Measurements from ENCODE around the gene TOMM70.
A peak's percentile ranks its signal among the peaks of the same experiment; 100 is the strongest.
"Not testable (repeated sequence)": the region's sequence is repeated elsewhere in the genome, so short reads cannot be mapped to it uniquely, and the experiment has no call there.

The TOMM70 gene

DNA sequence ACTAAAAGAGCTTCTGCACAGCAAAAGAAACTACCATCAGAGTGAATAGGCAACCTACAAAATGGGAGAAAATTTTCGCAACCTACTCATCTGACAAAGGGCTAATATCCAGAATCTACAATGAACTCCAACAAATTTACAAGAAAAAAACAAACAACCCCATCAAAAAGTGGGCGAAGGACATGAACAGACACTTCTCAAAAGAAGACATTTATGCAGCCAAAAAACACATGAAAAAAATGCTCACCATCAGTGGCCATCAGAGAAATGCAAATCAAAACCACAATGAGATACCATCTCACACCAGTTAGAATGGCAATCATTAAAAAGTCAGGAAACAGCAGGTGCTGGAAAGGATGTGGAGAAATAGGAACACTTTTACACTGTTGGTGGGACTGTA lies 49.1 kb downstream of the TOMM70 start:
- not testable (repeated sequence) for H3K4me3 ChIP-seq (ENCODE audit: low read length); H2AK5ac ChIP-seq (ENCODE audit: low read length); DNase-seq; H3K4me1 ChIP-seq (ENCODE audit: control insufficient read depth, low read depth, low read length); H3K56ac ChIP-seq (ENCODE audit: low read length); H3K79me1 ChIP-seq (ENCODE audit: low read length); H3K27ac ChIP-seq (ENCODE audit: low read depth, low read length); H3K4ac ChIP-seq (ENCODE audit: low read depth, low read length); H3K18ac ChIP-seq (ENCODE audit: low read length); H2BK15ac ChIP-seq (replicated peaks; ENCODE audit: low read depth); H3K4me2 ChIP-seq (ENCODE audit: low read length); H3K9ac ChIP-seq (ENCODE audit: low read length); H4K8ac ChIP-seq (ENCODE audit: low read depth, low read length); H4K5ac ChIP-seq (ENCODE audit: low read length); H2BK5ac ChIP-seq (ENCODE audit: low read length); H3K27me3 ChIP-seq (ENCODE audit: insufficient read depth, low read length, poor library complexity); H3K23ac ChIP-seq (ENCODE audit: low read length); H2BK120ac ChIP-seq (ENCODE audit: low read depth, low read length); H3K79me2 ChIP-seq (ENCODE audit: control insufficient read depth, insufficient read depth, low read length); H3K36me3 ChIP-seq (ENCODE audit: control insufficient read depth, insufficient read depth, low read length)
- WGBS (ENCODE audit: extremely low coverage, insufficient coverage, low lambda C conversion rate), result no CpG with 5 or more reads among the region's 2 CpGs

DNA sequence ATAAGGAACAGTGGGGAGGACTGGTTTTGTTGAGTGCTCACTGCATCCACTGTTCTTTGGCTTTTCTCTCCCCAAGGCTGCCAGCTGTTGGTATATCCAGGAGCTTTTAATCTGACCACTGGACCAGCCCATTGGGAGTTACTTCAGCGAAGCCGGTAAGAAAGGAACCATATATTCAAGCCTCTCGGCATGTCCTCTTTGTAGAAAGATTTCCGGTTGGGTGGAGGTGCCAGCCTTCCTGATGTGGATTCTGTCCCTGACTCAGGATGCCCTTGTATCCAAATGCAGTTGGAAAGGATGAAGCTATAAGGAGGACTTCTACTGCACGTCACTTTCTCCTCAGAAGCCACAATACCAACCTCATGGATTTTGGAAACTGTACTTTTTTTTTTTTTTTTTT lies 52.2 kb downstream of the TOMM70 start:
- WGBS (ENCODE audit: extremely low coverage, insufficient coverage, low lambda C conversion rate), result no CpG with 5 or more reads among the region's 5 CpGs
- DNase-seq, result peak; percentile 69

DNA sequence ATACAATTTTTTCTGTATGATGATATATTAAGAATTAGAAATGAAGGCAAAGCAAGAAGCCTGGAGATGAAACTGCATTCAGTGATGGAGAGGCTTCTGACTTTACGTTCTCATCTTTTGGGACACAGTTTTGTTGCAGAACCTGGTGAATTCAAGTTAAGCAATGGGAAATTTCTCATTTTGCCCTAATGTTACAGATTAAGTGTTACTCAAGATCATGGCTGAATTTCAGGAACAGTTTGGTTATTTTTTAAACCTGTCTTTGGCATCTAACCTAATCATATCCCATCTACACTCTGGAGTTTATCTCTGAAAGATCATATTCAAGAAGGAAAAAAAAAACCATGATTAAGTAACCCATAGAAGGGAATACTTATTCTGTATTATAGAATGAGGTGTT lies 60.4 kb downstream of the TOMM70 start:
- H3K36me3 ChIP-seq (ENCODE audit: control insufficient read depth, insufficient read depth, low read length), result no peaks in the 10 kb centered on the region
- no peak overlapping the region for H3K18ac ChIP-seq (ENCODE audit: low read length)
- no peaks in the 10 kb centered on the region for H3K79me1 ChIP-seq (ENCODE audit: low read length)
- H2AK5ac ChIP-seq (ENCODE audit: low read length), result no peak overlapping the region
- no peak overlapping the region for H3K56ac ChIP-seq (ENCODE audit: low read length)
- no peak overlapping the region for H3K23ac ChIP-seq (ENCODE audit: low read length)
- DNase-seq, result no peak
- no peaks in the 10 kb centered on the region for H3K27me3 ChIP-seq (ENCODE audit: insufficient read depth, low read length, poor library complexity)
- H4K5ac ChIP-seq (ENCODE audit: low read length), result no peak overlapping the region
- no peaks in the 10 kb centered on the region for H3K79me2 ChIP-seq (ENCODE audit: control insufficient read depth, insufficient read depth, low read length)
- H3K4me1 ChIP-seq (ENCODE audit: control insufficient read depth, low read depth, low read length), result no peaks in the 10 kb centered on the region
- no peak overlapping the region for H3K4me3 ChIP-seq (ENCODE audit: low read length)
- no CpG with 5 or more reads among the region's 1 CpG for WGBS (ENCODE audit: extremely low coverage, insufficient coverage, low lambda C conversion rate)
- no peak overlapping the region for H2BK120ac ChIP-seq (ENCODE audit: low read depth, low read length)
- no peak overlapping the region for H2BK5ac ChIP-seq (ENCODE audit: low read length)
- H4K8ac ChIP-seq (ENCODE audit: low read depth, low read length), result no peak overlapping the region
- H3K4ac ChIP-seq (ENCODE audit: low read depth, low read length), result no peak overlapping the region
- H3K9ac ChIP-seq (ENCODE audit: low read length), result no peak overlapping the region
- H3K27ac ChIP-seq (ENCODE audit: low read depth, low read length), result no peak overlapping the region
- H3K4me2 ChIP-seq (ENCODE audit: low read length), result no peak overlapping the region
- H2BK15ac ChIP-seq (replicated peaks; ENCODE audit: low read depth), result no peak overlapping the region

More for the DNA sequence above, 52.2 kb downstream of the TOMM70 start:
- Histone ChIP-seq H3K56ac (ENCODE audit: low read length) (no peak overlapping the region), H2BK5ac (ENCODE audit: low read length) (no peak overlapping the region), H3K18ac (ENCODE audit: low read length) (no peak overlapping the region), H3K23ac (ENCODE audit: low read length) (no peak overlapping the region), H2BK15ac (replicated peaks; ENCODE audit: low read depth) (no peak overlapping the region), H3K4ac (ENCODE audit: low read depth, low read length) (no peak overlapping the region), H3K79me1 (ENCODE audit: low read length) (no peaks in the 10 kb centered on the region), H3K27ac (ENCODE audit: low read depth, low read length) (no peak overlapping the region), H3K27me3 (ENCODE audit: insufficient read depth, low read length, poor library complexity) (no peaks in the 10 kb centered on the region), H4K5ac (ENCODE audit: low read length) (no peak overlapping the region), H3K4me1 (ENCODE audit: control insufficient read depth, low read depth, low read length) (no peaks in the 10 kb centered on the region), H4K8ac (ENCODE audit: low read depth, low read length) (no peak overlapping the region), H3K4me2 (ENCODE audit: low read length) (no peak overlapping the region), H2AK5ac (ENCODE audit: low read length) (no peak overlapping the region), H3K36me3 (ENCODE audit: control insufficient read depth, insufficient read depth, low read length) (no peaks in the 10 kb centered on the region), H3K4me3 (ENCODE audit: low read length) (no peak overlapping the region), H3K9ac (ENCODE audit: low read length) (no peak overlapping the region), H3K79me2 (ENCODE audit: control insufficient read depth, insufficient read depth, low read length) (no peaks in the 10 kb centered on the region), H2BK120ac (ENCODE audit: low read depth, low read length) (no peak overlapping the region)

DNA sequence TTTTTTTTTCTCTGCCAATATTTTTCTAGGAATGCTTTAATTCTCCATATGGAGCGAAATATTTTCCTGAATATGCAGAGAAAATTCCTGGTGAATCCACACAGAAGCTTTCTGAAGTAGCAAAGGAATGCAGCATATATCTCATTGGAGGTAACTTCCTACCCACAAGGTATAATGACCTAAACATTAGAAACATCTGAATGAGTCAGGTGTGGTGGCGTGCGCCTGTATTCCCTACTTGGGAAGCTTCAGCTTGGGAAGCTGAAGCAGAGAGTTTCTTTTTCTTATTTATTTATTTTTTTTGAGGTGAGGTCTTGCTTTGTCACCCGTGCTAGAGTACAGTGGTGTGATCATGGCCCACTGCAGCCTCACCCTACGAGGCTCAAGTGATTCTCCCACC lies 61.1 kb downstream of the TOMM70 start:
- Histone ChIP-seq H3K9ac (ENCODE audit: low read length) (no peak overlapping the region), H3K27ac (ENCODE audit: low read depth, low read length) (no peak overlapping the region), H3K27me3 (ENCODE audit: insufficient read depth, low read length, poor library complexity) (no peaks in the 10 kb centered on the region), H3K18ac (ENCODE audit: low read length) (no peak overlapping the region), H2AK5ac (ENCODE audit: low read length) (no peak overlapping the region), H3K79me1 (ENCODE audit: low read length) (no peaks in the 10 kb centered on the region), H3K4me3 (ENCODE audit: low read length) (no peak overlapping the region), H3K79me2 (ENCODE audit: control insufficient read depth, insufficient read depth, low read length) (no peaks in the 10 kb centered on the region), H3K4me2 (ENCODE audit: low read length) (no peak overlapping the region), H3K36me3 (ENCODE audit: control insufficient read depth, insufficient read depth, low read length) (no peaks in the 10 kb centered on the region), H2BK120ac (ENCODE audit: low read depth, low read length) (no peak overlapping the region), H3K23ac (ENCODE audit: low read length) (no peak overlapping the region), H3K4ac (ENCODE audit: low read depth, low read length) (no peak overlapping the region), H2BK15ac (replicated peaks; ENCODE audit: low read depth) (no peak overlapping the region), H3K4me1 (ENCODE audit: control insufficient read depth, low read depth, low read length) (no peaks in the 10 kb centered on the region), H4K5ac (ENCODE audit: low read length) (no peak overlapping the region), H3K56ac (ENCODE audit: low read length) (no peak overlapping the region), H4K8ac (ENCODE audit: low read depth, low read length) (no peak overlapping the region), H2BK5ac (ENCODE audit: low read length) (no peak overlapping the region)
- DNase-seq, result no peak
- no CpG with 5 or more reads among the region's 5 CpGs for WGBS (ENCODE audit: extremely low coverage, insufficient coverage, low lambda C conversion rate)

DNA sequence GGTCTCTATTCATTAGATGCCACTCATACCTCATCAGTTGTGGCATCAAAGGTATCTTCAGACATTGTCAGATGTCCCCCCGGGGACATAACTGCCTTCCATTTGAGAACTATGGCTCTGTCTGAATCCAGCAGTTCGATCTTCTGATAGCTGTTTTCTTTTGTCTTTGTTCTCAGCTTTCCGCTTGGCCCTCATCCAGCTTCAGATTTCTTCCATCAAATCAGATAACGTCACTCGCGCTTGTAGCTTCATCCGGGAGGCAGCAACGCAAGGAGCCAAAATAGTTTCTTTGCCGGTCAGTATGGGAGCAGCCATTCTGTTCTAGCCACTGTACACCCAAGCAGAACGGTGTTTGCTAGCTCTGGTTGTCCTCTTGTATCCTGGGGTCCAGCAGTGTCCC lies 62.0 kb downstream of the TOMM70 start:
- H3K4me2 ChIP-seq (ENCODE audit: low read length), result no peak overlapping the region
- H3K23ac ChIP-seq (ENCODE audit: low read length), result no peak overlapping the region
- no peak overlapping the region for H2BK15ac ChIP-seq (replicated peaks; ENCODE audit: low read depth)
- no peak overlapping the region for H3K9ac ChIP-seq (ENCODE audit: low read length)
- no peaks in the 10 kb centered on the region for H3K79me2 ChIP-seq (ENCODE audit: control insufficient read depth, insufficient read depth, low read length)
- H3K4ac ChIP-seq (ENCODE audit: low read depth, low read length), result no peak overlapping the region
- peaks cover 2% of the 10 kb centered on the region for H3K4me1 ChIP-seq (ENCODE audit: control insufficient read depth, low read depth, low read length)
- no peak overlapping the region for H4K5ac ChIP-seq (ENCODE audit: low read length)
- no peaks in the 10 kb centered on the region for H3K36me3 ChIP-seq (ENCODE audit: control insufficient read depth, insufficient read depth, low read length)
- H3K27ac ChIP-seq (ENCODE audit: low read depth, low read length), result no peak overlapping the region
- no peak overlapping the region for H2BK120ac ChIP-seq (ENCODE audit: low read depth, low read length)
- no peaks in the 10 kb centered on the region for H3K79me1 ChIP-seq (ENCODE audit: low read length)
- H3K27me3 ChIP-seq (ENCODE audit: insufficient read depth, low read length, poor library complexity), result no peaks in the 10 kb centered on the region
- WGBS (ENCODE audit: extremely low coverage, insufficient coverage, low lambda C conversion rate), result no CpG with 5 or more reads among the region's 10 CpGs
- H2AK5ac ChIP-seq (ENCODE audit: low read length), result no peak overlapping the region
- H3K18ac ChIP-seq (ENCODE audit: low read length), result no peak overlapping the region
- DNase-seq, result no peak
- H2BK5ac ChIP-seq (ENCODE audit: low read length), result no peak overlapping the region
- no peak overlapping the region for H3K4me3 ChIP-seq (ENCODE audit: low read length)
- no peak overlapping the region for H3K56ac ChIP-seq (ENCODE audit: low read length)
- H4K8ac ChIP-seq (ENCODE audit: low read depth, low read length), result no peak overlapping the region

DNA sequence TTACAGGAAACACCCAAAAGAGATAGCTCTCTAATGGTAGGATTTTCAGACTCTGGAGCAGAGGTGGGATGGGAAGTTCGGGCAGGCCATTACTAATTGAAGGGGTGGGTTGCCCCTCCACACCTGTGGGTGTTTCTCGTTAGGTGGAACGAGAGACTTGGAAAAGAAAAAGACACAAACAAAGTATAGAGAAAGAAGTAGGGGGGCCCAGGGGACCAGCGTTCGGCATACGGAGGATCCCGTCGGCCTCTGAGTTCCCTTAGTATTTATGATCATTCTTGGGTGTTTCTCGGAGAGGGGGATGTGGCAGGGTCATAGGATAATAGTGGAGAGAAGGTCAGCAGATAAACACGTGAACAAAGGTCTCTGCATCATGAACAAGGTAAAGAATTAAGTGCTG lies 64.7 kb downstream of the TOMM70 start:
- H2BK120ac ChIP-seq (ENCODE audit: low read depth, low read length); H2BK15ac ChIP-seq (replicated peaks; ENCODE audit: low read depth); H3K4me1 ChIP-seq (ENCODE audit: control insufficient read depth, low read depth, low read length); H2BK5ac ChIP-seq (ENCODE audit: low read length); DNase-seq; H3K27me3 ChIP-seq (ENCODE audit: insufficient read depth, low read length, poor library complexity); H3K4ac ChIP-seq (ENCODE audit: low read depth, low read length); H3K4me2 ChIP-seq (ENCODE audit: low read length); H4K8ac ChIP-seq (ENCODE audit: low read depth, low read length); H3K9ac ChIP-seq (ENCODE audit: low read length); H4K5ac ChIP-seq (ENCODE audit: low read length); H3K79me1 ChIP-seq (ENCODE audit: low read length); H3K4me3 ChIP-seq (ENCODE audit: low read length); H2AK5ac ChIP-seq (ENCODE audit: low read length); H3K36me3 ChIP-seq (ENCODE audit: control insufficient read depth, insufficient read depth, low read length); H3K23ac ChIP-seq (ENCODE audit: low read length); H3K27ac ChIP-seq (ENCODE audit: low read depth, low read length); H3K79me2 ChIP-seq (ENCODE audit: control insufficient read depth, insufficient read depth, low read length); H3K18ac ChIP-seq (ENCODE audit: low read length); H3K56ac ChIP-seq (ENCODE audit: low read length): not testable (repeated sequence)
- no CpG with 5 or more reads among the region's 10 CpGs for WGBS (ENCODE audit: extremely low coverage, insufficient coverage, low lambda C conversion rate)
